Measurements from ENCODE around the gene ATP6V0D1.

The ATP6V0D1 gene

DNA sequence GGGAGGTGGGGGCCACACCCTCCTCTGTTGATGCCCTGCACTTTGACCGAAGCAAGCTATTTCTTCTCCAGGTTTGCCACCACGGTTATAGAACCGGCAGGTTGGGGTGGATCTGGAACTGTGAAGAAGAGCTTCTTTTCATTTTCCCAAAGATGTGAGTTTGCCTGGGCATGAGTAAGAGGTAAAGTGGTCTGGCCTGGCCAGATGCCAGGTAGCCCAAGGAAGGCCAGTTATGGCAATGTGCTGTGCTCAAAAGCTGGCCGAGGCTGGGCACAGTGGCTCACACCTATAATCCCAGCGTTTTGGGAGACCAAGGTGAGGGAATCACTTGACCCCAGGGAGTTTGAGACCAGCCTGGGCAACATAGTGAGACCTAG, 18.7 kb downstream of the ATP6V0D1 start:
- no peak overlapping the region for H3K27ac Mint-ChIP-seq
- H3K36me3 Mint-ChIP-seq (ENCODE audit: low read depth): no peaks in the 10 kb centered on the region
- DNase-seq (ENCODE audit: low spot score): no peak
- no peak overlapping the region for H3K4me3 Mint-ChIP-seq
- H3K4me1 Mint-ChIP-seq (ENCODE audit: low read depth): peaks cover 4% of the 10 kb centered on the region
- H3K27me3 Mint-ChIP-seq (ENCODE audit: low read depth): no peaks in the 10 kb centered on the region
- no peaks in the 10 kb centered on the region for H3K9me3 Mint-ChIP-seq

DNA sequence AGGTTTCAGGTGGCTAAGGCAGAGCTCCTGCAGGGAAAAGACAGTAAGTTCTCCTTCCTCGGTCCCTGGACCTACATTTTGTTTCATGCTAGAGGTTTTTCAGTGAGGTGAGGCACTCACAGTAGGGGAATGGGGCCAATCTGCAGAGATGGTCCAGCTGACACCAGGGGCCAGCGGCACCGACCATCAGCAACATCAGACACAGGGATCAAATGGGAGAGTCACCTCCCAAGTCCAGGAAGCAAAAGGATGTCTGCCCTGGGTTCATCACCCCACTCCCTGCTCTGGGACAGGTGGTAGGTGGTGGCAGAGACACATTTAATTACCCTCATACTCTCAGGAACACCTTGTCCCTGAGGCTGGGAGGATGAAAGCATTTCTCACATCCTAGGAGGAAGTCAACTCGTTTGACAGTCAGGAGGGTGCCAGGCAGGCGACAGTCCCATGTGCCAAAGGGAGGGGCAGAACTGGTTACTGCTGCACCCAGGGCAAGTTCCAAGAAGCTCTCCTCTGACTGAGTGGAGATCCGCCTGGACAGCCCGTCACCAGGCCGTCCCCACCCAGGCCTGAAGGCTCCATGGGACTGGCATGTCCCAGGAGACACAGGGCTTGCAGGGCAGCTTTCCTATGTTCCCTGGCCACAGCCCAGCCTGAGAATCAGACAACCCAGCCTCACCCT, 19.2 kb downstream of the ATP6V0D1 start:
- H3K4me1 Mint-ChIP-seq (ENCODE audit: low read depth): peaks cover 4% of the 10 kb centered on the region

GRCh38 chr16:67460961-67461360, 20.0 kb downstream of the ATP6V0D1 start:
- H3K4me1 Mint-ChIP-seq (ENCODE audit: low read depth): peaks cover 4% of the 10 kb centered on the region
- H3K27me3 Mint-ChIP-seq (ENCODE audit: low read depth): no peaks in the 10 kb centered on the region
- H3K27ac Mint-ChIP-seq: no peak overlapping the region
- H3K36me3 Mint-ChIP-seq (ENCODE audit: low read depth): no peaks in the 10 kb centered on the region
- H3K4me3 Mint-ChIP-seq: no peak overlapping the region
- DNase-seq (ENCODE audit: low spot score): no peak
- H3K9me3 Mint-ChIP-seq: no peaks in the 10 kb centered on the region

More for the DNA sequence above, 19.2 kb downstream of the ATP6V0D1 start:
- Mint-ChIP-seq H3K27me3 (ENCODE audit: low read depth) (no peaks in the 10 kb centered on the region), H3K4me3 (no peak overlapping the region), H3K9me3 (no peaks in the 10 kb centered on the region), H3K36me3 (ENCODE audit: low read depth) (no peaks in the 10 kb centered on the region), H3K27ac (no peak overlapping the region)
- DNase-seq (ENCODE audit: low spot score): no peak

DNA sequence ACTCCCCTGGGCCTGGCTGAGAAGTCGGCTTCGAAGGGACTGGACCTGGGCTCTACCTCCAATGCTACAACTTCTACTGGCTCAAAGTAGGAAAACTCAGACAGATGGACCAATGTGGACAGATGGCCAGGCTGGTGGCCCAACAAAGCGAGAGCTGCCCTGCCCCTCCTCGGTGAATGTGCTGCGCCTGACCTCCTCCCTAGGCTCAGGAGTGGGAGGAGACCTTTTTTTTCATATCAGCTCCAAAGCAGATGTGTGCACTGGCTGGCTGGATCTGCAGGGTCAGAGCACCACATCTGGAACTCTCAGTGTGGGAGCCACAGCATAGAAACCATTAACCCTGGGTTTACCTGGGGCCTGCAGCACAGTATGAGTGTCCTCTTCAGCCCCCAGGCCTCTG, 20.8 kb downstream of the ATP6V0D1 start:
- H3K27me3 Mint-ChIP-seq (ENCODE audit: low read depth): no peaks in the 10 kb centered on the region
- H3K4me1 Mint-ChIP-seq (ENCODE audit: low read depth): peaks cover 3% of the 10 kb centered on the region
- H3K4me3 Mint-ChIP-seq: no peak overlapping the region
- no peaks in the 10 kb centered on the region for H3K9me3 Mint-ChIP-seq
- H3K36me3 Mint-ChIP-seq (ENCODE audit: low read depth): no peaks in the 10 kb centered on the region
- no peak for DNase-seq (ENCODE audit: low spot score)
- no peak overlapping the region for H3K27ac Mint-ChIP-seq

DNA sequence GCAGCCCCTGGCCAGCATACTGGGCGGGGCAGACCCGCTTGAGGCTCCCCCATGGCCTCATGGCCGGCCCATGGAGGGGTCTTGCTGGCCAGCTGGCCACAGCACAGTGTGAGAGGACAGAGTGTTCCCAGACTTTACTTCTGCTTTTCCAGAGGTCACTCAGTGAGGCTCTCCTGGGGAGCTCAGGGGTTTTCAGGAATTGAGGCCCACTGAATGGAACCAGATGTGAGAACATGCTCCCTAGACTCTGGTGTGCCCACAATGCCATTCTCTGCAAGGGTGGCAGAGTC, 21.2 kb downstream of the ATP6V0D1 start:
- Mint-ChIP-seq H3K36me3 (ENCODE audit: low read depth) (no peaks in the 10 kb centered on the region), H3K27me3 (ENCODE audit: low read depth) (no peaks in the 10 kb centered on the region), H3K27ac (no peak overlapping the region), H3K9me3 (no peaks in the 10 kb centered on the region), H3K4me1 (ENCODE audit: low read depth) (peaks cover 3% of the 10 kb centered on the region), H3K4me3 (no peak overlapping the region)
- DNase-seq (ENCODE audit: low spot score): no peak

DNA sequence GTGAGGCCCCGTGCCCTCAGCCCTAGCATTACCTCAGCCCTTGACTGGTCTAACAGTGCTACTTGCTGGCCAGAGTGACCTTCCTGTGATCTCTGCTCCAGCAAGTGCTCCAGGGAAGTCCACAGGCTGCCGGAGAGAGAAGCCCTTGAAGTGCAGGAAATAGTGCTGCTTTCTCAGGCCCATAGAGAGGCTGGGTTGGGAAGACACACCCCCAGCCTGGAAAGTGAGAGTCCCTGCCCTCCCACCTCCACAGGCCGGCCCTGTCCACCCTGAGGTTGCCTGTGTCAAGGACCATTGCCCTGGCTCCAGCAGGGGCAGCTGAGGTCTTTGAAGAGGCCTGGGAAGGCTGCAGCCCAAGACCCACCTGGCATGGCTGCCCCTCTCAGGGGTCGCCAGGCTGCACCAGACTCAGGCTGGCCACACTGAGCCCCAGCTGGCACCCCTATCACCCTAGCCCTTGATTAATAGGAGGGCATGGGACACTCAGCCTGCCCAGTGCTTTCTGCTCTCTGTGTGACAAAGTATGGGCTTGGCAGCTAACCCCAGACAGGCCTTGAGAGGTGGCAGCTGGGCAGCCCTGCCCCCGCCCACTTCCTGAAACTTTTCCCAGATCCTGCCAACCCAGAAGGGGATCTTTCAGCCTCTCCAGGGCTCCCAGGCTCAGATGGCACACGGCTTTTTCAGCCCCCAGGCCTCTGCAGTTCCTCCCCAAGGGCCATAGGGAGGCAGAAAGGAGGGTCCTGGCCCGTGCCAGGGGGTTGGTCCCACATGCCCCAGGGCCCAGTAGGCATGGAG, 21.7 kb downstream of the ATP6V0D1 start:
- peaks cover 3% of the 10 kb centered on the region for H3K4me1 Mint-ChIP-seq (ENCODE audit: low read depth)
- no peak overlapping the region for H3K27ac Mint-ChIP-seq
- DNase-seq (ENCODE audit: low spot score): no peak
- no peaks in the 10 kb centered on the region for H3K36me3 Mint-ChIP-seq (ENCODE audit: low read depth)
- H3K9me3 Mint-ChIP-seq: no peaks in the 10 kb centered on the region
- H3K4me3 Mint-ChIP-seq: no peak overlapping the region
- H3K27me3 Mint-ChIP-seq (ENCODE audit: low read depth): no peaks in the 10 kb centered on the region

DNA sequence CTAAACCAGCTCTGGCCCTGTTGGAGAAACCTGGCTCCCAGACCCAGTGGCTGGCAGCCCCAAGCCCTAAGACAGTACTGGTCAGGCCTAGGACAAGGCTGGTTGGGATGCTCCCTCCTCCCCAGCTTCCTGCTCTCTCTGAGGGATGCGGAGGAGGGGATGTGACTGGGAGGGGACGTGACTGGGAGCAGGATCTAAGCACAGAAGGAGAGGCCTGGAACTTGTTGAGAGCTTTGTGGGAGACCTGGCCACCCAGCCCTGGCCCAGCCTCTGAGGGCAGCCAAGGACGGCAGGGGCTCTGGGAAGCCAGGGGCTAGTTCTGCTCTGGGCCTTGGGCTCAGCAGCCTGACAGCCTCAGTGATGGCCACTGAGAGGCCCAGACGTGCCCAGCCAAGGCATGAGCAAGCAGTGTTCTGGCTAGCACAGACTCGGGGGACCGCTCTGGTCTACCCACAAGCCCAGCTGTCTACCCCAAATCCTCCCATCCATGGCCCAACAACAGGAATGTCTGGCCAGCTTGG, 22.8 kb downstream of the ATP6V0D1 start:
- H3K27ac Mint-ChIP-seq: no peak overlapping the region
- no peak overlapping the region for H3K4me3 Mint-ChIP-seq
- H3K27me3 Mint-ChIP-seq (ENCODE audit: low read depth): no peaks in the 10 kb centered on the region
- no peaks in the 10 kb centered on the region for H3K9me3 Mint-ChIP-seq
- DNase-seq (ENCODE audit: low spot score): no peak
- H3K4me1 Mint-ChIP-seq (ENCODE audit: low read depth): peaks cover 5% of the 10 kb centered on the region
- H3K36me3 Mint-ChIP-seq (ENCODE audit: low read depth): no peaks in the 10 kb centered on the region

- DNase-seq (ENCODE audit: low spot score): no peak
- H3K4me3 Mint-ChIP-seq: no peak overlapping the region
- peaks cover 5% of the 10 kb centered on the region for H3K4me1 Mint-ChIP-seq (ENCODE audit: low read depth)
- H3K27ac Mint-ChIP-seq: no peak overlapping the region
- no peaks in the 10 kb centered on the region for H3K9me3 Mint-ChIP-seq
- H3K27me3 Mint-ChIP-seq (ENCODE audit: low read depth): no peaks in the 10 kb centered on the region
- no peaks in the 10 kb centered on the region for H3K36me3 Mint-ChIP-seq (ENCODE audit: low read depth)
These were observed 23.3 kb downstream of the ATP6V0D1 start for GRCh38 chr16:67457611-67458010.

GRCh38 chr16:67456391-67457081, 24.4 kb downstream of the ATP6V0D1 start:
- no peak overlapping the region for H3K4me3 Mint-ChIP-seq
- H3K27me3 Mint-ChIP-seq (ENCODE audit: low read depth): no peaks in the 10 kb centered on the region
- DNase-seq (ENCODE audit: low spot score): no peak
- H3K36me3 Mint-ChIP-seq (ENCODE audit: low read depth): no peaks in the 10 kb centered on the region
- no peak overlapping the region for H3K27ac Mint-ChIP-seq
- H3K4me1 Mint-ChIP-seq (ENCODE audit: low read depth): peaks cover 5% of the 10 kb centered on the region
- H3K9me3 Mint-ChIP-seq: no peaks in the 10 kb centered on the region

DNA sequence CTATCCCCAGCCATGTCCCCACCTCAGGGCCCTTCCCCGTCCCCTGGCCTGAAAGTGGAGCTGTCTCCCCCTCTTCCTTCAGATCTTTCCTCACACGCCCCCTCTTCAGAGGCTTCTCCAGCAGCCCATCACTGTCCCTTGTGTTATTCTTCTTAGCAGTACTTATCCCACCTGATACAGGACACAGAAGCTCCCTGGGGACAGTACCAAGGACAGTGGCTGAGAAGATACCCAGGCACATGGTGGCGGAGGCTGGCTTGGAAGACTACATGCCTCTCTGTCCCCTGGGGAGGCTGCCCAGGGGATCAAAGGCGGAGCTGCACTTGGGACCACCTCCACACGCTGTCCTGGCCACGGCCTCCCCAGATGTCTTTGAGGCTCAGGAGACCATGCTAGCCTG, 26.1 kb downstream of the ATP6V0D1 start:
- no peaks in the 10 kb centered on the region for H3K36me3 Mint-ChIP-seq (ENCODE audit: low read depth)
- H3K9me3 Mint-ChIP-seq: no peaks in the 10 kb centered on the region
- H3K4me1 Mint-ChIP-seq (ENCODE audit: low read depth): peaks cover 5% of the 10 kb centered on the region
- no peaks in the 10 kb centered on the region for H3K27me3 Mint-ChIP-seq (ENCODE audit: low read depth)
- no peak overlapping the region for H3K4me3 Mint-ChIP-seq
- no peak for DNase-seq (ENCODE audit: low spot score)
- H3K27ac Mint-ChIP-seq: no peak overlapping the region

GRCh38 chr16:67454104-67454503, 26.9 kb downstream of the ATP6V0D1 start:
- H3K36me3 Mint-ChIP-seq (ENCODE audit: low read depth): no peaks in the 10 kb centered on the region
- H3K27me3 Mint-ChIP-seq (ENCODE audit: low read depth): no peaks in the 10 kb centered on the region
- H3K4me3 Mint-ChIP-seq: no peak overlapping the region
- peaks cover 5% of the 10 kb centered on the region for H3K4me1 Mint-ChIP-seq (ENCODE audit: low read depth)
- H3K9me3 Mint-ChIP-seq: no peaks in the 10 kb centered on the region
- no peak for DNase-seq (ENCODE audit: low spot score)
- H3K27ac Mint-ChIP-seq: no peak overlapping the region

- Mint-ChIP-seq H3K27ac (no peak overlapping the region), H3K4me3 (no peak overlapping the region), H3K27me3 (ENCODE audit: low read depth) (no peaks in the 10 kb centered on the region), H3K36me3 (ENCODE audit: low read depth) (no peaks in the 10 kb centered on the region), H3K4me1 (ENCODE audit: low read depth) (peaks cover 7% of the 10 kb centered on the region), H3K9me3 (no peaks in the 10 kb centered on the region)
- no peak for DNase-seq (ENCODE audit: low spot score)
These were observed 29.1 kb downstream of the ATP6V0D1 start for GRCh38 chr16:67451704-67452435.

GRCh38 chr16:67451061-67451703, 29.8 kb downstream of the ATP6V0D1 start:
- Mint-ChIP-seq H3K4me1 (ENCODE audit: low read depth) (peaks cover 7% of the 10 kb centered on the region), H3K4me3 (no peak overlapping the region), H3K27ac (no peak overlapping the region), H3K36me3 (ENCODE audit: low read depth) (no peaks in the 10 kb centered on the region), H3K27me3 (ENCODE audit: low read depth) (no peaks in the 10 kb centered on the region), H3K9me3 (no peaks in the 10 kb centered on the region)
- DNase-seq (ENCODE audit: low spot score): no peak

Measured in T-helper 2 cell treated with Interferon-gamma antibody and Interleukin-4, amounts not matched to agents 5 μg/mL and 100 μg/mL, for 36 hours (primary cell).